Neural cell (in vitro differentiated cells): ENCODE results near the gene TENT5C. TPM values are rescaled to one million over a fixed set of nuclear protein-coding genes. Genes with fewer than 3 reads are reported as not detected.
A peak's percentile ranks its signal among the peaks of the same experiment; 100 is the strongest.

Experiments used
- H2AFZ ChIP-seq: fragments of 200-600, 300-800 bp; sonication (generic), shearing (Covaris generic); 2 replicates; pipeline ENCODE4 v1.6.0; 2014; ENCODE audit warnings: low read depth, mild to moderate bottlenecking, antibody characterized with exemption, low read length, moderate library complexity
- H3F3A ChIP-seq: fragments of 200-600 bp; shearing (Covaris generic); 2 replicates; pipeline ENCODE4 v1.6.1; 2016; ENCODE audit warnings: mild to moderate bottlenecking, moderate library complexity, mixed read lengths, antibody characterized with exemption, low read length; ENCODE audit not compliant: insufficient read depth, poor library complexity, severe bottlenecking
- H3K27ac ChIP-seq: fragments of 200-600, 300-800 bp; sonication (generic), shearing (Covaris generic); 2 replicates; pipeline ENCODE4 v1.5.1; 2014; ENCODE audit warnings: mild to moderate bottlenecking, low read length, moderate library complexity
- H3K27me3 ChIP-seq: fragments of 300-800, 200-600 bp; sonication (generic), shearing (Covaris generic); 2 replicates; pipeline ENCODE4 v1.6.0; 2014; ENCODE audit warnings: mild to moderate bottlenecking, low read depth, low read length, moderate library complexity; ENCODE audit not compliant: insufficient read depth
- H3K36me3 ChIP-seq: fragments of 300-800, 200-600 bp; sonication (generic), shearing (Covaris generic); 2 replicates; pipeline ENCODE4 v1.5.1; 2014; ENCODE audit warnings: mild to moderate bottlenecking, antibody characterized with exemption, low read length, moderate library complexity; ENCODE audit not compliant: insufficient read depth
- H3K4me2 ChIP-seq: fragments of 300-800, 200-600 bp; sonication (generic), shearing (Covaris generic); 2 replicates; pipeline ENCODE4 v1.6.0; 2014; ENCODE audit warnings: mild to moderate bottlenecking, low read length
- H3K4me3 ChIP-seq: fragments of 300-800, 200-600 bp; sonication (generic), shearing (Covaris generic); 2 replicates; pipeline ENCODE4 v1.5.1; 2014; ENCODE audit warnings: mild to moderate bottlenecking, low read length, moderate library complexity
- H3K79me2 ChIP-seq: fragments of 200-600 bp; shearing (Covaris generic); replicated peaks from 2 replicates; pipeline ENCODE4 v1.6.0; 2014; ENCODE audit warnings: mild to moderate bottlenecking, low read length, moderate library complexity; ENCODE audit not compliant: insufficient read depth
- H3K9ac ChIP-seq: fragments of 300-800, 200-600 bp; sonication (generic), shearing (Covaris generic); 2 replicates; pipeline ENCODE4 v1.6.1; 2016; ENCODE audit warnings: mild to moderate bottlenecking, low read length, mixed read lengths
- H3K9me2 ChIP-seq: fragments of 200-600 bp; shearing (Covaris generic); 2 replicates; pipeline ENCODE4 v1.6.1; 2016; ENCODE audit warnings: mild to moderate bottlenecking, low read length, mixed read lengths; ENCODE audit not compliant: insufficient read depth
- H3K9me3 ChIP-seq: fragments of 200-600, 300-800 bp; sonication (generic), shearing (Covaris generic); 2 replicates; pipeline ENCODE4 v1.6.1; 2016; ENCODE audit warnings: mild to moderate bottlenecking, mixed run types, low read length, moderate library complexity, mixed read lengths
- H4K20me1 ChIP-seq: fragments of 200-600 bp; shearing (Covaris generic); 2 replicates; pipeline ENCODE4 v1.6.1; 2016; ENCODE audit warnings: mild to moderate bottlenecking, mixed run types; ENCODE audit not compliant: insufficient read depth
- EP300 ChIP-seq: fragments of 450-650 bp; conservative IDR thresholded peaks from 2 replicates; pipeline ENCODE4 v1.6.1; 2014; ENCODE audit warnings: antibody characterized with exemption, mild to moderate bottlenecking, moderate library complexity; ENCODE audit not compliant: poor library complexity, severe bottlenecking
- EZH2 ChIP-seq: fragments of 200-600, 300-800 bp; shearing (Covaris generic), sonication (generic); IDR thresholded peaks from 2 replicates; pipeline ENCODE4 v1.6.1; 2014; ENCODE audit warnings: antibody characterized with exemption, low read length, borderline replicate concordance, mild to moderate bottlenecking; ENCODE audit not compliant: insufficient read depth, poor library complexity, severe bottlenecking
- MXI1 ChIP-seq: fragments of 450-650 bp; conservative IDR thresholded peaks from 2 replicates; pipeline ENCODE4 v1.6.1; 2014; ENCODE audit warnings: antibody characterized with exemption, mild to moderate bottlenecking; ENCODE audit not compliant: poor library complexity, severe bottlenecking
- POLR2AphosphoS5 ChIP-seq: IDR thresholded peaks from 2 replicates; pipeline ENCODE4 v1.6.1; 2012
- RAD21 ChIP-seq: fragments of 450-650 bp; conservative IDR thresholded peaks from 2 replicates; pipeline ENCODE4 v1.6.1; 2014; ENCODE audit warnings: antibody characterized with exemption, mild to moderate bottlenecking, moderate library complexity
- SMC3 ChIP-seq: fragments of 450-650 bp; conservative IDR thresholded peaks from 2 replicates; pipeline ENCODE4 v1.6.1; 2014; ENCODE audit warnings: antibody characterized with exemption, mild to moderate bottlenecking, moderate library complexity; ENCODE audit not compliant: poor library complexity
- TAF1 ChIP-seq: IDR thresholded peaks from 2 replicates; pipeline ENCODE4 v1.6.1; 2012; ENCODE audit warnings: low read depth
- polyA plus RNA-seq: library from polyadenylated mRNA; depleted of rRNA; stranded (reverse); fragments of >200 nt; gene quantifications from 2 replicates; pipeline ENCODE4 v1.2.3, GENCODE V29; 2014
- TF ChIP-seq, protein P1 (sequence below): fragments of 450-650 bp; IDR thresholded peaks from 2 replicates; pipeline ENCODE4 v1.5.1; 2014; ENCODE audit warnings: antibody characterized with exemption, mild to moderate bottlenecking, moderate library complexity; ENCODE audit not compliant: poor library complexity, severe bottlenecking
- TF ChIP-seq, protein P2 (sequence below): IDR thresholded peaks from 2 replicates; pipeline ENCODE4 v1.6.1; 2012; ENCODE audit warnings: borderline replicate concordance

Gene TENT5C
- polyA plus RNA-seq, 1 donor from 2014 or later = 0.05 TPM

GRCh38 chr1:117606649-117607430, 992 bp downstream of the TENT5C start:
- Histone ChIP-seq H3K27me3 (peaks cover 37% of the 10 kb centered on the region), H3K27ac (no peak overlapping the region)
- TF ChIP-seq POLR2AphosphoS5 (no peak), EZH2 (peak; percentile 33)

GRCh38 chr1:117607471-117607870, 1.6 kb downstream of the TENT5C start:
- Histone ChIP-seq H3K27ac (no peak overlapping the region), H3K9me2 (no peaks in the 10 kb centered on the region), H2AFZ (no peak overlapping the region), H4K20me1 (no peaks in the 10 kb centered on the region), H3K9me3 (no peaks in the 10 kb centered on the region), H3K27me3 (peaks cover 37% of the 10 kb centered on the region), H3K79me2 (no peaks in the 10 kb centered on the region), H3F3A (no peaks in the 10 kb centered on the region), H3K36me3 (no peaks in the 10 kb centered on the region), H3K4me3 (no peak overlapping the region), H3K4me2 (no peak overlapping the region), H3K9ac (no peak overlapping the region)
- TF ChIP-seq EZH2 (no peak), POLR2AphosphoS5 (no peak), RAD21 (no peak), SMC3 (no peak), MXI1 (no peak), EP300 (no peak)

More at GRCh38 chr1:117606649-117607430, 992 bp downstream of the TENT5C start:
- no peaks in the 10 kb centered on the region for H3K79me2 ChIP-seq
- no peak overlapping the region for H3K9ac ChIP-seq
- no peaks in the 10 kb centered on the region for H3K36me3 ChIP-seq
- H3K9me2 ChIP-seq = no peaks in the 10 kb centered on the region
- peak overlapping the region; percentile 85 for H3K4me3 ChIP-seq
- peak overlapping the region; percentile 64 for H3K4me2 ChIP-seq
- no peaks in the 10 kb centered on the region for H4K20me1 ChIP-seq
- H3F3A ChIP-seq = no peaks in the 10 kb centered on the region
- no peaks in the 10 kb centered on the region for H3K9me3 ChIP-seq
- H2AFZ ChIP-seq = no peak overlapping the region

- H3F3A ChIP-seq = no peaks in the 10 kb centered on the region
- H4K20me1 ChIP-seq = no peaks in the 10 kb centered on the region
- TF ChIP-seq SMC3 (no peak), EP300 (no peak), EZH2 (no peak), MXI1 (no peak), TAF1 (no peak), RAD21 (no peak), POLR2AphosphoS5 (no peak)
- TF ChIP-seq, protein P1, sequence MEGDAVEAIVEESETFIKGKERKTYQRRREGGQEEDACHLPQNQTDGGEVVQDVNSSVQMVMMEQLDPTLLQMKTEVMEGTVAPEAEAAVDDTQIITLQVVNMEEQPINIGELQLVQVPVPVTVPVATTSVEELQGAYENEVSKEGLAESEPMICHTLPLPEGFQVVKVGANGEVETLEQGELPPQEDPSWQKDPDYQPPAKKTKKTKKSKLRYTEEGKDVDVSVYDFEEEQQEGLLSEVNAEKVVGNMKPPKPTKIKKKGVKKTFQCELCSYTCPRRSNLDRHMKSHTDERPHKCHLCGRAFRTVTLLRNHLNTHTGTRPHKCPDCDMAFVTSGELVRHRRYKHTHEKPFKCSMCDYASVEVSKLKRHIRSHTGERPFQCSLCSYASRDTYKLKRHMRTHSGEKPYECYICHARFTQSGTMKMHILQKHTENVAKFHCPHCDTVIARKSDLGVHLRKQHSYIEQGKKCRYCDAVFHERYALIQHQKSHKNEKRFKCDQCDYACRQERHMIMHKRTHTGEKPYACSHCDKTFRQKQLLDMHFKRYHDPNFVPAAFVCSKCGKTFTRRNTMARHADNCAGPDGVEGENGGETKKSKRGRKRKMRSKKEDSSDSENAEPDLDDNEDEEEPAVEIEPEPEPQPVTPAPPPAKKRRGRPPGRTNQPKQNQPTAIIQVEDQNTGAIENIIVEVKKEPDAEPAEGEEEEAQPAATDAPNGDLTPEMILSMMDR = no peak
- TF ChIP-seq, protein P2, sequence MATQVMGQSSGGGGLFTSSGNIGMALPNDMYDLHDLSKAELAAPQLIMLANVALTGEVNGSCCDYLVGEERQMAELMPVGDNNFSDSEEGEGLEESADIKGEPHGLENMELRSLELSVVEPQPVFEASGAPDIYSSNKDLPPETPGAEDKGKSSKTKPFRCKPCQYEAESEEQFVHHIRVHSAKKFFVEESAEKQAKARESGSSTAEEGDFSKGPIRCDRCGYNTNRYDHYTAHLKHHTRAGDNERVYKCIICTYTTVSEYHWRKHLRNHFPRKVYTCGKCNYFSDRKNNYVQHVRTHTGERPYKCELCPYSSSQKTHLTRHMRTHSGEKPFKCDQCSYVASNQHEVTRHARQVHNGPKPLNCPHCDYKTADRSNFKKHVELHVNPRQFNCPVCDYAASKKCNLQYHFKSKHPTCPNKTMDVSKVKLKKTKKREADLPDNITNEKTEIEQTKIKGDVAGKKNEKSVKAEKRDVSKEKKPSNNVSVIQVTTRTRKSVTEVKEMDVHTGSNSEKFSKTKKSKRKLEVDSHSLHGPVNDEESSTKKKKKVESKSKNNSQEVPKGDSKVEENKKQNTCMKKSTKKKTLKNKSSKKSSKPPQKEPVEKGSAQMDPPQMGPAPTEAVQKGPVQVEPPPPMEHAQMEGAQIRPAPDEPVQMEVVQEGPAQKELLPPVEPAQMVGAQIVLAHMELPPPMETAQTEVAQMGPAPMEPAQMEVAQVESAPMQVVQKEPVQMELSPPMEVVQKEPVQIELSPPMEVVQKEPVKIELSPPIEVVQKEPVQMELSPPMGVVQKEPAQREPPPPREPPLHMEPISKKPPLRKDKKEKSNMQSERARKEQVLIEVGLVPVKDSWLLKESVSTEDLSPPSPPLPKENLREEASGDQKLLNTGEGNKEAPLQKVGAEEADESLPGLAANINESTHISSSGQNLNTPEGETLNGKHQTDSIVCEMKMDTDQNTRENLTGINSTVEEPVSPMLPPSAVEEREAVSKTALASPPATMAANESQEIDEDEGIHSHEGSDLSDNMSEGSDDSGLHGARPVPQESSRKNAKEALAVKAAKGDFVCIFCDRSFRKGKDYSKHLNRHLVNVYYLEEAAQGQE = no peak
- no peaks in the 10 kb centered on the region for H3K9me3 ChIP-seq
- no peak overlapping the region for H3K9ac ChIP-seq
- no peak overlapping the region for H2AFZ ChIP-seq
- no peaks in the 10 kb centered on the region for H3K36me3 ChIP-seq
- H3K27ac ChIP-seq = no peak overlapping the region
- no peak overlapping the region for H3K4me3 ChIP-seq
- H3K4me2 ChIP-seq = no peak overlapping the region
- H3K9me2 ChIP-seq = no peaks in the 10 kb centered on the region
- no peaks in the 10 kb centered on the region for H3K79me2 ChIP-seq
- peaks cover 37% of the 10 kb centered on the region for H3K27me3 ChIP-seq
Observed at GRCh38 chr1:117608115-117608615, 2.3 kb downstream of the TENT5C start.
